HG03175 (cell line): ENCODE measurements around the gene HSF2.

Source experiments
- ATAC-seq: cut with Tn5 transposase; IDR thresholded peaks from one replicate; pipeline ENCODE4 v1.9.1; 2021; ENCODE audit warnings: mild to moderate bottlenecking, moderate library complexity; ENCODE audit not compliant: unreplicated experiment

Gene HSF2

GRCh38 chr6:122399055-122399347, 451 bp upstream of the HSF2 start:
- no peak for ATAC-seq

DNA sequence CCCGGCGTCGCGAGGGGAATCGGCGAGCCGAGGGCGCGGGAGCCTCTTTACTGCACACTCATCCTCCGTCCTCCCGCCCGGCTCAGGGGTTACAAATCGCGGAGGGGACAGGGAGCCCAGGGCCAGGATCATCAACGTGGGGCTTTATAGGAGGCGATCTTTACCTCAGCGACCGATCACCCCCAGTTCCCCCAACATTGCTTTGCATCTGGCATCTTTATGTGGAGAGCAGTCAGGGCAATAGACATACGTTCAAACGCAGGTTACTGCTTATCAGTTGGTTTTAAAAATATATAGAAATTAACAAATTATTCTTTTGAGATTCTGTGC, 634 bp downstream of the HSF2 start:
- ATAC-seq, result peak; percentile 14

DNA sequence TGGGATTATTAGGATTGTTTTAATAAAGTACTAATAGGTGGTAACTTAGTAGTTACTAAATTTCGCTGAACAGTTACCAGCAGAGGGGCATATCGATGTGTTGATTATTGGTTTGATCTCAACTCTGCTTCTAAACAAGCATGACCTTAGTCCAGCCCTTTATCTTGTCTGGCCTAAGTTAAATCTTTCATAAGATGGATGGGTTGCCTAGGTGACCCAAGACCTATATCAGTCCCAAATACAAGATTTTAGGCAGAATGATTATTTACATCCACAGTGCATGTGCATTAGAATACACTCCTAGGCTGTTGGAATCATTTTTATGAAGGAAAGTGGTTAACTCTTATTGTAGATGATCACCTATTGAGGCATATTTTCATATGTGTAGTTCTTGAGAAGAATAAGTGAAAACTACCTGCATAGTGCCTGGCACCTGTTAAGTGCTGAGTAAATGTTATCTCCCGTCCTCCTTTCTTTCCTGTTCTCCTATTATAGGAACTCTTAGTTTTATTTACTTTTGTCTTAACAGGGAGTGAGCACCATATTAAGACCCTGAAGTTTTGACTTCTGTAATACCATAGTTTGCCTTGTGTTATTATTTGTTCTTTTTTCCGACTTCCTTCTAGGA, 1.1 kb downstream of the HSF2 start:
- no peak for ATAC-seq

DNA sequence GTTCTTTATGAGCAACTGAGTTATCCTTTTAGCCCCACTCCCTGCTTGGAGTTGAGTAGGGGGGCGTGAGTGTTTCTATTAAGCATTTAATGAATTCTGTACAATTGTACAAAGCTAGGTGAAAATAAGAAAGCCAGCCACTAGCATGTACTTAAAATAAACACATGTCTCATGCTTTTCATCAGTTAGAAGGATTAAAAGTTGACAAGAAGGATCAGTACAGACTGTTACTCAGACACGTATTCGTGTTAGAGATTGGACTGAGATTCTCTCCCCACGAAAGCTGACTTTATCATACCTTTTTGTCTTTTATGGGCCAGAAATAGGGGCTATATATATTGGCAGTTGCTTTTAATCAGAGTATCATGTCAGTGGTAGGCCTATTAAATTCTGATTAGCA, 1.7 kb downstream of the HSF2 start:
- ATAC-seq, result no peak

GRCh38 chr6:122404444-122404843, 5.0 kb downstream of the HSF2 start:
- no peak for ATAC-seq

GRCh38 chr6:122405417-122405816, 6.0 kb downstream of the HSF2 start:
- no peak for ATAC-seq

- ATAC-seq, result no peak
Measured at GRCh38 chr6:122406187-122406586, 6.7 kb downstream of the HSF2 start.

DNA sequence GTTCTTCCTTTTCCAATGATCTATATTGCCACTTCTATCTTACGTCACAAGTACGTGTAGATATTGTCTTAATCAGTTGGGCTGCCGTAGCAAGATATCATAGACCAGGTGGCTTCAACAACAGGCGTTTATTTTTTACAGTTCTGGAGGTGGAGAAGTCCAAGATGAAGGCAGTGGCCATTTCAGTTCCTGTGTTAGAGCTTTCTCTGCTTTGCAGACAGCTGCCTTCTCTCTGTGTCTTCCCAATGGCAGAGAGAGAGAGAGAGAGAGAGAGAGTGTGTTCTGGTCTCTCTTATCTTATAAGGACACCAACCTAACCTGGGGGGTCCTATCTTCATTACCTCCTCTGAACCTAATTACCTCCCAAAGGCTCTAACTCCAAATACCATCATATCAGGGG, 8.3 kb downstream of the HSF2 start:
- no peak for ATAC-seq

GRCh38 chr6:122408240-122408639, 8.8 kb downstream of the HSF2 start:
- no peak for ATAC-seq

- ATAC-seq, result no peak
Measured at GRCh38 chr6:122408702-122409458, 9.4 kb downstream of the HSF2 start.

DNA sequence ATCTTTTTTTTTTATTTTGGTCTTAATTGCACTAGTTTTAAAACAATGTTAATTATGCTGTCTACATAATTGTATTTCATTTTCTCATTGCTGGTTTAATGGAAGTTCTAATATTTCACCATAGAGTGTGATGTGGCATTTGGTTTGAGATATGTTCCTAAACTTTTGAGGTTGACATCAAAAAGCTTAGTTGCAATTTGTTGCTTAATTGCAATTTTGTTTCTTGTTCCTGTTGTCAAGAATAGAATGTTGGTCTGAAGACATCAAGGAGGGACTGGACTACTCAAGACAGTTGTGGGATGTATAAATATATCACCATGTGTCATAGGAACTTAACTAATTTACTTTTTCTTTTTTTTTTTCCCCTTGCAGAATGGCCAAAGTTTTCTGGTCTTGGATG, 12.5 kb downstream of the HSF2 start:
- ATAC-seq, result no peak

DNA sequence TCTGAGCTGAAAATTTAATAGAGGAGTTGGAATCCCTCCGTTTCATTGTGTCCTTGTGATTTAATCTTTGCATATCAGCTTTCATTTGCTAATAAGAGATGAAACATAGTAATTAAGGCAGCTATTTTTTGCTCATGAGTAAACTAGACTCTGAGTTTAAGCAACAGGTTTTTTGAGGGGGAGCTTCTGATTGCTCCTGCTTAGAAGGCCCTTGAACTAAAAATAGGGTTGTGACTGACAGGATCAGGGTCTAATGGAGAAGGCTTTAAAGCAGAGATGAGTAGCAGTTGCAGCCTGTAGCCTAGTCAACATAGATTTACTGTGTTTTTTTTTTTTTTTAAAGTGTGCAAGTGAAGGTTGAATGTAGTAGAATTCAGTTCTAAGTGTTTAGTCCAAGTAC, 17.4 kb downstream of the HSF2 start:
- ATAC-seq, result no peak

DNA sequence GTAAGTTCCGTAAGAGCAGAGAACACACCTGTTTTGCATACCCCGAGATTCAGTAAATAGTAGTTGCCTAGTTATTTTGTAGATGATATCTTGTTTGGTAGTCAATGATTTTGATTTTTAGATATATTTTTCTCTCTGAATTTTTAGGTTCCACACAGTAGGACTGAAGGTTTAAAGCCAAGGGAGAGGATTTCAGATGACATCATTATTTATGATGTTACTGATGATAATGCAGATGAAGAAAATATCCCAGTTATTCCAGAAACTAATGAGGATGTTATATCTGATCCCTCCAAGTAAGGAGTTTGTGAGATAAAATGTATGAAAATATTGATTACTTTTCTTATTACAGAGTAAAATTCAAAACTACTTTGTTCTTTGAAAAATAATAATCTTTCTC, 22.6 kb downstream of the HSF2 start:
- no peak for ATAC-seq

GRCh38 chr6:122422614-122423267, 23.3 kb downstream of the HSF2 start:
- ATAC-seq, result peak; percentile 77

DNA sequence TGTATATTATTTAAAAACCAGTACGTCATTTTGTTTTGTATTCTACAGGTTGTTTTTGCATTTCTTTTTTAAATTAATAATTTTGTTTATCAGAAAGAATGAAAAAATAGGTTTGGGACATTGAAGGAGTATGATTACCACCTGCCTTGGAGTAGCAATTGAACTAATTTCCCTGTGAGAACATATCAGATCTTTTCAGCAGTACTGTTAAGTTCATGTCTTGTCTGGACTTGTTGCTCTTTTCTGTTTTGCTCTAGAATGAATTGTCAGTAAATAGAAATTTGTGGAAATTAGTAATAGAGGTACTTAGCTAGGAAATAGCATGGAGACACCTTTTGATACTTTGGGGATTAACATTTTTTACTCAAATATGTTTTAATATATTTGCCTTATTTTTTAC, 24.3 kb downstream of the HSF2 start:
- no peak for ATAC-seq

- ATAC-seq, result no peak
Measured at GRCh38 chr6:122426597-122426996, 27.1 kb downstream of the HSF2 start.

- no peak for ATAC-seq
Measured at GRCh38 chr6:122428781-122429180, 29.3 kb downstream of the HSF2 start.

GRCh38 chr6:122429323-122429722, 29.9 kb downstream of the HSF2 start:
- no peak for ATAC-seq

DNA sequence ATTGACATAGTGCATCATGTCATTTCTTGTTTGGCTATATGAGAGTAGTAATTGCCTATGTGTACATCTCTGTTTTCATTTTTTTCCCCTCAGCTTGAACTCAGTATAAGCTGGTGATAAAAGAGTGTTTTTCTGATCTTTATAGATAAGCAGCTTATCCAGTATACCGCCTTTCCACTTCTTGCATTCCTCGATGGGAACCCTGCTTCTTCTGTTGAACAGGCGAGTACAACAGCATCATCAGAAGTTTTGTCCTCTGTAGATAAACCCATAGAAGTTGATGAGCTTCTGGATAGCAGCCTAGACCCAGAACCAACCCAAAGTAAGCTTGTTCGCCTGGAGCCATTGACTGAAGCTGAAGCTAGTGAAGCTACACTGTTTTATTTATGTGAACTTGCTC, 32.3 kb downstream of the HSF2 start:
- ATAC-seq, result no peak

- no peak for ATAC-seq
Measured at GRCh38 chr6:122432816-122433215, 33.4 kb downstream of the HSF2 start.

- no peak for ATAC-seq
Measured at GRCh38 chr6:122438975-122439374, 39.5 kb downstream of the HSF2 start.

DNA sequence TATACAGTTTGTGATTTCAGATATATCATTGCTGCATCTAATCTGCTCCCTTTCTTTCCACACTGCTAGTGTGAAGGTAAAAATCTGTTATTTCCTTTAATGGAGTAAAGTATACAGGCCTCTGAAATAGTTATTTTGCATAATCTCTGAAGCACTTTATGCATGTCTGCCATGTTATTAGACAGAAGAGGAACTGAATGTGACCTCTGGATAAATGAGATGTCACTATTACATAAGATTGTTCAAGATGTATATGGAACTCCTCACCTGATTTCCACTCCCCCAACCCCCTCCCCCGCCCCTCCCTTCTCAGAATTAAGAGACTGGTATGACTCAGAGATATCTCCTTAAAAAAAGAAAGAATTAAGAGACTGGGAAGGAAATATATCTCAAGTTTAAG, 45.8 kb downstream of the HSF2 start:
- ATAC-seq, result no peak

GRCh38 chr6:122449069-122449468, 49.6 kb downstream of the HSF2 start:
- ATAC-seq, result no peak
